ENCODE data around the gene DNMT1.

DNMT1 gene

GRCh38 chr19:10104665-10105508 lies 89.9 kb downstream of the DNMT1 start:
- no peak overlapping the region for H3K4me3 ChIP-seq (ENCODE audit: low read depth, low read length)
- DNase-seq (ENCODE audit: low read depth, low spot score) = no peak

DNA sequence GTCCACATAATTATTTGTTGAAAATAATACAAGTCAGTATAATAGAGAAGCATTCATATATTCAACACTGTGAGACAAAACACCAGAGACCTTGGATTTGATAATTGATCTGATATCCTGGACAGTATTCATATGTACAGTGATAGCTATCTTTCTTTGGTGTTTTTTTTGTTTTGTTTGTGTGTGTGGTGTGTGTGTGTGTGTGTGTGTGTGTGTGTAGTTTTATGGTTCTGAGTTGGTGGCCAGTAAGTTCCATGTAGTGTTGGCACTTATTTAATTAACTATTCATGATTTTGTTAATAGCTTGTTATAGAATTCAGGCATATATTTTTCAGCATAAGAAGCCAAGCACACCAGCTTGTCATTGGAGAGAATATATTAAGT lies 90.6 kb downstream of the DNMT1 start:
- H3K4me3 ChIP-seq (ENCODE audit: low read depth, low read length) = no peak overlapping the region
- no peak for DNase-seq (ENCODE audit: low read depth, low spot score)
- in situ Hi-C loops (cut with HindIII; ENCODE audit: low sequenced_read_pairs) = no loop called here
- TF ChIP-seq, protein P1, sequence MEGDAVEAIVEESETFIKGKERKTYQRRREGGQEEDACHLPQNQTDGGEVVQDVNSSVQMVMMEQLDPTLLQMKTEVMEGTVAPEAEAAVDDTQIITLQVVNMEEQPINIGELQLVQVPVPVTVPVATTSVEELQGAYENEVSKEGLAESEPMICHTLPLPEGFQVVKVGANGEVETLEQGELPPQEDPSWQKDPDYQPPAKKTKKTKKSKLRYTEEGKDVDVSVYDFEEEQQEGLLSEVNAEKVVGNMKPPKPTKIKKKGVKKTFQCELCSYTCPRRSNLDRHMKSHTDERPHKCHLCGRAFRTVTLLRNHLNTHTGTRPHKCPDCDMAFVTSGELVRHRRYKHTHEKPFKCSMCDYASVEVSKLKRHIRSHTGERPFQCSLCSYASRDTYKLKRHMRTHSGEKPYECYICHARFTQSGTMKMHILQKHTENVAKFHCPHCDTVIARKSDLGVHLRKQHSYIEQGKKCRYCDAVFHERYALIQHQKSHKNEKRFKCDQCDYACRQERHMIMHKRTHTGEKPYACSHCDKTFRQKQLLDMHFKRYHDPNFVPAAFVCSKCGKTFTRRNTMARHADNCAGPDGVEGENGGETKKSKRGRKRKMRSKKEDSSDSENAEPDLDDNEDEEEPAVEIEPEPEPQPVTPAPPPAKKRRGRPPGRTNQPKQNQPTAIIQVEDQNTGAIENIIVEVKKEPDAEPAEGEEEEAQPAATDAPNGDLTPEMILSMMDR (IDR thresholded peaks at IDR 0.05; ENCODE audit: low read depth, low read length) = no peak

More at GRCh38 chr19:10104665-10105508, 89.9 kb downstream of the DNMT1 start:
- TF ChIP-seq, protein P1 (IDR thresholded peaks at IDR 0.05; ENCODE audit: low read depth, low read length) = no peak
- in situ Hi-C loops (cut with HindIII; ENCODE audit: low sequenced_read_pairs) = no loop called here

DNA sequence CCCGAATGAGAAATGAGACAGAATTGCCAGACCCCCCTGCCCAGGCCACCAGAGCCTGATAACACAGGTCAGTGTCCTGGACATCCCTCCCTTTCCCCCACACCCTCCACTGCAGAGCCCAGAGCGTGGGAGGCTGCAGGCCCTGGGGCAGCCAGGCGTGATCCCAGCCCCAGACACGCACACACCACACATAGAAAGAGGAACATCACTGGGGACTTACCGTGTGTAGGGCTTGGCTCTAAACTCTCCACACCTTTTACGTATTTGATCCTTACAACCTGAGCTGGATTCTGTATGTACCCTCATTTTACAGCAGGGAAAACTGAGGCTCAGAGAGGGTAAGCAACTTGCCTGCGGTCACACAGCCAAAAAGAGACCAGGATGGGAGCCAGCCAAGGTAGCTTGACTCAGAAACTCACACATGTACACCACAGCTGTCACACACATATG lies 91.9 kb downstream of the DNMT1 start:
- no peak overlapping the region for H3K4me3 ChIP-seq (ENCODE audit: low read depth, low read length)
- in situ Hi-C loops (cut with HindIII; ENCODE audit: low sequenced_read_pairs) = no loop called here
- DNase-seq (ENCODE audit: low read depth, low spot score) = no peak
- TF ChIP-seq, protein P1 (IDR thresholded peaks at IDR 0.05; ENCODE audit: low read depth, low read length) = no peak

- in situ Hi-C loops (cut with HindIII; ENCODE audit: low sequenced_read_pairs) = no loop called here
- no peak for DNase-seq (ENCODE audit: low read depth, low spot score)
- no peak overlapping the region for H3K4me3 ChIP-seq (ENCODE audit: low read depth, low read length)
- TF ChIP-seq, protein P1 (IDR thresholded peaks at IDR 0.05; ENCODE audit: low read depth, low read length) = no peak
Observed at GRCh38 chr19:10100163-10100785, 94.5 kb downstream of the DNMT1 start.

- TF ChIP-seq, protein P1 (IDR thresholded peaks at IDR 0.05; ENCODE audit: low read depth, low read length) = no peak
- no peak for DNase-seq (ENCODE audit: low read depth, low spot score)
- peak overlapping the region; percentile 6 for H3K4me3 ChIP-seq (ENCODE audit: low read depth, low read length)
- in situ Hi-C loops (cut with HindIII; ENCODE audit: low sequenced_read_pairs) = no loop called here
Observed at GRCh38 chr19:10096615-10096963, 98.2 kb downstream of the DNMT1 start.

- in situ Hi-C loops (cut with HindIII; ENCODE audit: low sequenced_read_pairs) = no loop called here
- TF ChIP-seq, protein P1 (IDR thresholded peaks at IDR 0.05; ENCODE audit: low read depth, low read length) = no peak
- peak; percentile 85 for DNase-seq (ENCODE audit: low read depth, low spot score)
- peak overlapping the region; percentile 6 for H3K4me3 ChIP-seq (ENCODE audit: low read depth, low read length)
Observed at GRCh38 chr19:10095948-10096614, 98.7 kb downstream of the DNMT1 start.

All from astrocyte of the spinal cord (primary cell).